ENCODE measurements around the gene CCDC3. TPM values are rescaled to one million over a fixed set of nuclear protein-coding genes. Genes with fewer than 3 reads are reported as not detected.

The CCDC3 gene
- total RNA-seq, 1 experiment from 2014 or later, result not detected

- BruUV-seq (replicated peaks), result no TSS peak
- no peaks in the 10 kb centered on the region for H3K27me3 Mint-ChIP-seq (ENCODE audit: insufficient read depth, unreplicated experiment)
Observed at GRCh38 chr10:12973149-12973718, 28.3 kb downstream of the CCDC3 start.

DNA sequence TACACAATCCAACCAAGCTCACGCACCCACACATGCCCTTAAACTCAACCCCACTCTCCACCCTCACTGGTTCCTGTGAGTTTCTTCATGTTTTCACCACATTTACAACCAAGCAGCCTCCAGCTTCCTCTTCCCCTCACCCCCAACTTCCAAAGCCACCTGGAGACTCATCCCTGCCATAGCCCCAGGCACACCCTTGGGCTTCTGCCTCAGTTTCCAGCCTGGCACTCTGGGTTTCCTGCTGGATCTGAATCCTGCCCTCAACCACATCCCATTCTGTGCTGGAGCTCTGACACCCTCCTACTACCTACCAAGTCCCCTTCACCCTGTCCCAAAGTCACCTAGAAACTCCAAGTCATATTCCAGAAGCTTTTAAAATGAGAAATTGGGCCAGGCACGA, 29.4 kb downstream of the CCDC3 start:
- no TSS peak for BruUV-seq (replicated peaks)
- ChIA-PET POLR2A (no interaction called here), CTCF (interaction anchor here (0.6 to 1.0 kb wide), 2 partner anchors 25 to 70 kb away, joined by 3 to 4 read pairs; no protein-coding TSS in a partner anchor)
- H3K4me3 Mint-ChIP-seq (ENCODE audit: unreplicated experiment), result no peak overlapping the region
- no peaks in the 10 kb centered on the region for H3K36me3 Mint-ChIP-seq (ENCODE audit: insufficient read depth, unreplicated experiment)
- intact Hi-C loops (cut with micrococcal nuclease), result no loop called here
- H3K4me1 Mint-ChIP-seq (ENCODE audit: insufficient read depth, unreplicated experiment), result no peaks in the 10 kb centered on the region
- no peak for TF ChIP-seq CTCF (IDR thresholded peaks at IDR 0.05; ENCODE audit: unreplicated experiment)
- no peaks in the 10 kb centered on the region for H3K27me3 Mint-ChIP-seq (ENCODE audit: insufficient read depth, unreplicated experiment)
- H3K27ac Mint-ChIP-seq (ENCODE audit: low read depth, unreplicated experiment), result no peak overlapping the region
- no peak for DNase-seq (ENCODE audit: unreplicated experiment)
- H3K9me3 Mint-ChIP-seq (ENCODE audit: unreplicated experiment), result peaks cover 7% of the 10 kb centered on the region

More at GRCh38 chr10:12973149-12973718, 28.3 kb downstream of the CCDC3 start:
- intact Hi-C loops (cut with micrococcal nuclease), result no loop called here
- ChIA-PET CTCF (interaction anchor here (0.7 to 1.0 kb wide), 2 partner anchors 13 to 71 kb away, joined by 3 to 4 read pairs; no protein-coding TSS in a partner anchor), POLR2A (no interaction called here)
- no peak for DNase-seq (ENCODE audit: unreplicated experiment)
- H3K9me3 Mint-ChIP-seq (ENCODE audit: unreplicated experiment), result no peaks in the 10 kb centered on the region
- no peak overlapping the region for H3K27ac Mint-ChIP-seq (ENCODE audit: low read depth, unreplicated experiment)
- no peaks in the 10 kb centered on the region for H3K4me1 Mint-ChIP-seq (ENCODE audit: insufficient read depth, unreplicated experiment)
- H3K4me3 Mint-ChIP-seq (ENCODE audit: unreplicated experiment), result no peak overlapping the region
- no peaks in the 10 kb centered on the region for H3K36me3 Mint-ChIP-seq (ENCODE audit: insufficient read depth, unreplicated experiment)
- TF ChIP-seq CTCF (IDR thresholded peaks at IDR 0.05; ENCODE audit: unreplicated experiment), result no peak

GRCh38 chr10:12971001-12971788, 30.3 kb downstream of the CCDC3 start:
- Mint-ChIP-seq H3K36me3 (ENCODE audit: insufficient read depth, unreplicated experiment) (no peaks in the 10 kb centered on the region), H3K27ac (ENCODE audit: low read depth, unreplicated experiment) (no peak overlapping the region), H3K4me1 (ENCODE audit: insufficient read depth, unreplicated experiment) (no peaks in the 10 kb centered on the region), H3K4me3 (ENCODE audit: unreplicated experiment) (no peak overlapping the region), H3K9me3 (ENCODE audit: unreplicated experiment) (peaks cover 9% of the 10 kb centered on the region), H3K27me3 (ENCODE audit: insufficient read depth, unreplicated experiment) (no peaks in the 10 kb centered on the region)
- no TSS peak for BruUV-seq (replicated peaks)
- CTCF ChIA-PET, result interaction anchor here (0.5 to 0.9 kb wide), 2 partner anchors 103 to 689 kb away, joined by 3 to 4 read pairs; no protein-coding TSS in a partner anchor
- no peak for DNase-seq (ENCODE audit: unreplicated experiment)
- no peak for TF ChIP-seq CTCF (IDR thresholded peaks at IDR 0.05; ENCODE audit: unreplicated experiment)
- intact Hi-C loops (cut with micrococcal nuclease), result no loop called here
- POLR2A ChIA-PET, result interaction anchor here (1.0 kb wide), 1 partner anchor 260 kb away, joined by 4 read pairs; no protein-coding TSS in a partner anchor

DNA sequence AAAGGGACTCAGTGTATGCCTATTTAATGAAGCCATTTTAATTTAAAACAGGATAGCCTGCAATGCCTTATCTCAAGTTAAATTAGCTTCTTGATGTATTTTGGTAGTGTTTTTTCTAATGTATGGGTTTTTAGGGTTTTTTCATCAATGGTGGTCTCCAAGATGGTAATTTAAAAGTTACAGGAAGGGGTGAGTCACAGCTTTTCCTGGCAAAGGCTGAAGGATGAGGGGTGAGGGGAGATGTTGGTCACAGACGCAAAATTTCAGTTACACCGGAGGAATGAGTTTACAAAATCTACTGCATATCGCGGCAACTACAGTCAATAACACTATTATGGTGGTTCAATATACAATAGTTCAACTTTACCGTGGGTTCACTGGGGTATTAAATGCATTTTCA, 31.6 kb downstream of the CCDC3 start:
- ChIA-PET CTCF (interaction anchor here (0.7 kb wide), 1 partner anchor 28 kb away, joined by 3 read pairs; no protein-coding TSS in a partner anchor), POLR2A (interaction anchor here (1.0 kb wide), 2 partner anchors 56 to 258 kb away, joined by 4 read pairs; no protein-coding TSS in a partner anchor)
- no peak for TF ChIP-seq CTCF (IDR thresholded peaks at IDR 0.05; ENCODE audit: unreplicated experiment)
- DNase-seq (ENCODE audit: unreplicated experiment), result no peak
- BruUV-seq (replicated peaks), result no TSS peak
- H3K9me3 Mint-ChIP-seq (ENCODE audit: unreplicated experiment), result peaks cover 9% of the 10 kb centered on the region
- intact Hi-C loops (cut with micrococcal nuclease), result no loop called here
- H3K27me3 Mint-ChIP-seq (ENCODE audit: insufficient read depth, unreplicated experiment), result no peaks in the 10 kb centered on the region
- no peak overlapping the region for H3K4me3 Mint-ChIP-seq (ENCODE audit: unreplicated experiment)
- peaks cover 6% of the 10 kb centered on the region for H3K4me1 Mint-ChIP-seq (ENCODE audit: insufficient read depth, unreplicated experiment)
- H3K36me3 Mint-ChIP-seq (ENCODE audit: insufficient read depth, unreplicated experiment), result no peaks in the 10 kb centered on the region
- no peak overlapping the region for H3K27ac Mint-ChIP-seq (ENCODE audit: low read depth, unreplicated experiment)

Measured in MCF 10A (cell line).